ENCODE results near the gene PRKCSH. TPM values are rescaled to one million over a fixed set of nuclear protein-coding genes. Genes with fewer than 3 reads are reported as not detected.

PRKCSH gene
- total and polyA plus RNA-seq, 10 of the 15 experiments (the other 5 are each of a cell fraction or from before 2014, with no cell fraction given) = 1.1 to 280 (median 44.1) TPM

DNA sequence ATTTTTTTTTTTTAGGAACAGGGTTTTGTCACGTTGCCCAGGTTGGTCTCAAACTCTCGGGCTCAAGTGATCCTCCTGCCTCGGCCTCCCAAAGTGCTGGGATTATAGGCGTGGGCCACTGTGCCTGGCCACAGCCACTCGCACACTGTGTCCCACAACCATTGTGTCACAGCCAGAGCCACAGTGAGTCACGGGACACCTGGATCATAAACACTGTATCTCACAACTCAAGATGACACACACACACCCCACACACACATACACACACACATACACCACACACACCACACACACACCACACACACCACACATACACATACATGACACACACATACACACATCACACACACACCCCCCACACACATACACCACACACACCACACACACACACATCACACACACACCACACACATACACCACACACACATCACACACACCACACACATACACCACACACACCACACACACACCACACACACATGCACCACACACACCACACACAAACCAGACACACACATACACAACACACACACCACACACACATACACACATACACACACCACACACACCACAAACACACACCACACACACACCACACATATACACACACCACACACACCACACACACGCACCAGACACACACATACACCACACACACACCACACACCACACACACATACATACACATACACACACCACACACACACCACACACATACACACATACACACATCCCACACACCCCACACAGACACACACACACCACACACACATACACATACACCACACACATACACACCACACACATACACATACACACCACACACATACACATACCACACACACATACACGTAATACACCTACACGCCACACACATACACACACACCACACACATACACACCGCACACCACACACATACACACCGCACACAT is 29.2 kb downstream of the PRKCSH start (continued):
- TF ChIP-seq, protein P1, sequence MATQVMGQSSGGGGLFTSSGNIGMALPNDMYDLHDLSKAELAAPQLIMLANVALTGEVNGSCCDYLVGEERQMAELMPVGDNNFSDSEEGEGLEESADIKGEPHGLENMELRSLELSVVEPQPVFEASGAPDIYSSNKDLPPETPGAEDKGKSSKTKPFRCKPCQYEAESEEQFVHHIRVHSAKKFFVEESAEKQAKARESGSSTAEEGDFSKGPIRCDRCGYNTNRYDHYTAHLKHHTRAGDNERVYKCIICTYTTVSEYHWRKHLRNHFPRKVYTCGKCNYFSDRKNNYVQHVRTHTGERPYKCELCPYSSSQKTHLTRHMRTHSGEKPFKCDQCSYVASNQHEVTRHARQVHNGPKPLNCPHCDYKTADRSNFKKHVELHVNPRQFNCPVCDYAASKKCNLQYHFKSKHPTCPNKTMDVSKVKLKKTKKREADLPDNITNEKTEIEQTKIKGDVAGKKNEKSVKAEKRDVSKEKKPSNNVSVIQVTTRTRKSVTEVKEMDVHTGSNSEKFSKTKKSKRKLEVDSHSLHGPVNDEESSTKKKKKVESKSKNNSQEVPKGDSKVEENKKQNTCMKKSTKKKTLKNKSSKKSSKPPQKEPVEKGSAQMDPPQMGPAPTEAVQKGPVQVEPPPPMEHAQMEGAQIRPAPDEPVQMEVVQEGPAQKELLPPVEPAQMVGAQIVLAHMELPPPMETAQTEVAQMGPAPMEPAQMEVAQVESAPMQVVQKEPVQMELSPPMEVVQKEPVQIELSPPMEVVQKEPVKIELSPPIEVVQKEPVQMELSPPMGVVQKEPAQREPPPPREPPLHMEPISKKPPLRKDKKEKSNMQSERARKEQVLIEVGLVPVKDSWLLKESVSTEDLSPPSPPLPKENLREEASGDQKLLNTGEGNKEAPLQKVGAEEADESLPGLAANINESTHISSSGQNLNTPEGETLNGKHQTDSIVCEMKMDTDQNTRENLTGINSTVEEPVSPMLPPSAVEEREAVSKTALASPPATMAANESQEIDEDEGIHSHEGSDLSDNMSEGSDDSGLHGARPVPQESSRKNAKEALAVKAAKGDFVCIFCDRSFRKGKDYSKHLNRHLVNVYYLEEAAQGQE (IDR thresholded peaks at IDR 0.05; ENCODE audit: low read depth, low read length) = no peak
- TF ChIP-seq RELA (IDR thresholded peaks at IDR 0.05; ENCODE audit: borderline replicate concordance, partially characterized antibody) (no peak), RFX5 (IDR thresholded peaks at IDR 0.05; ENCODE audit: low read depth, low read length) (no peak), HDGF (IDR thresholded peaks at IDR 0.05) (peak; percentile 61; the same call in 1 of the 2 replicates), TCF3 (IDR thresholded peaks at IDR 0.05; ENCODE audit: borderline replicate concordance, insufficient read depth, low read depth, low read length) (peak; percentile 24; the same call in 1 of the 2 replicates)
- TF ChIP-seq, protein P2, sequence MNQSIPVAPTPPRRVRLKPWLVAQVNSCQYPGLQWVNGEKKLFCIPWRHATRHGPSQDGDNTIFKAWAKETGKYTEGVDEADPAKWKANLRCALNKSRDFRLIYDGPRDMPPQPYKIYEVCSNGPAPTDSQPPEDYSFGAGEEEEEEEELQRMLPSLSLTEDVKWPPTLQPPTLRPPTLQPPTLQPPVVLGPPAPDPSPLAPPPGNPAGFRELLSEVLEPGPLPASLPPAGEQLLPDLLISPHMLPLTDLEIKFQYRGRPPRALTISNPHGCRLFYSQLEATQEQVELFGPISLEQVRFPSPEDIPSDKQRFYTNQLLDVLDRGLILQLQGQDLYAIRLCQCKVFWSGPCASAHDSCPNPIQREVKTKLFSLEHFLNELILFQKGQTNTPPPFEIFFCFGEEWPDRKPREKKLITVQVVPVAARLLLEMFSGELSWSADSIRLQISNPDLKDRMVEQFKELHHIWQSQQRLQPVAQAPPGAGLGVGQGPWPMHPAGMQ (IDR thresholded peaks at IDR 0.05; ENCODE audit: borderline replicate concordance) = no peak

Measured in GM12878 (cell line).